CMK (cell line): ENCODE measurements around the gene GLIS1.

Experiments used
- DNase-seq: peaks from one replicate; pipeline ENCODE4 v3.0.0-alpha.2; 2010; ENCODE audit warnings: low read depth

The GLIS1 gene

DNA sequence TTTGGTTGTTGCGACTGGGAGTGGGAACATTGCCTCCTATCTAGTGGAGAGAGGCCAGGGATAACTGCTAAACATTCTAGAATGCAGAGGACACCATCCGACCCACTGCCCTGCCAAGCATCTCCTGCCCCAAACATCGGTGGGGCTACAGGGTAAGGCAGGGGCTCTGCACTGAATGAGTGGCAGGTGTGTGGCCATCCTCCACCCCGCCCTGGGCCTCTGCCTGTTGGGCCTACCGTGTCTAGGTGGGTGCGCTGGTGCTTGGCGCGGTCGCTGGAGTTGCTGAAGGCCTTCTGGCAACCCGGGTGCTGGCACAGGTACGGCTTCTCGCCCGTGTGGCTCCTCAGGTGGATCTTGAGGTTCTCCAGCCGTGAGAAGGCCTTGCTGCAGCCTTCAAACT, 209.4 kb downstream of the GLIS1 start:
- DNase-seq = no peak

DNA sequence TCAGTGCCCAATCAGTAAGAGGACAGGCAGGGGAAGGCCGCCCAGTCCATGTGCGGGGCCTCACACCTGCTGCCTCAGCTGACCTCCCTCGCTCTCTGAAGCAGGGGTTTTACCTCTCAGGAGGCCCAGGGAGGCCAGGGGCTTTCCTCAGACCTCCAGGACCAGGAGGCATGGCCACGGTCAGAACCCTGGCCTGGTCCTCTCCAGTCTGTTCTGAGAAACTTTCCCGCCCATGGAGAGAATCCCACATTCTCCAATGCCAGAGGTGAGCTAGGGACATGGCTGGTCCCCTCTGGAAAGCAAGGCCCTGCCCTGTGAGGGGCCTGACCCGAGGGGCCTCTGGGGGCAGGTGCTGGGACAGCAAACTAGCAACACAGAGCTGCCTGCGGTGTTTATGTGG, 211.6 kb downstream of the GLIS1 start:
- no peak for DNase-seq

DNA sequence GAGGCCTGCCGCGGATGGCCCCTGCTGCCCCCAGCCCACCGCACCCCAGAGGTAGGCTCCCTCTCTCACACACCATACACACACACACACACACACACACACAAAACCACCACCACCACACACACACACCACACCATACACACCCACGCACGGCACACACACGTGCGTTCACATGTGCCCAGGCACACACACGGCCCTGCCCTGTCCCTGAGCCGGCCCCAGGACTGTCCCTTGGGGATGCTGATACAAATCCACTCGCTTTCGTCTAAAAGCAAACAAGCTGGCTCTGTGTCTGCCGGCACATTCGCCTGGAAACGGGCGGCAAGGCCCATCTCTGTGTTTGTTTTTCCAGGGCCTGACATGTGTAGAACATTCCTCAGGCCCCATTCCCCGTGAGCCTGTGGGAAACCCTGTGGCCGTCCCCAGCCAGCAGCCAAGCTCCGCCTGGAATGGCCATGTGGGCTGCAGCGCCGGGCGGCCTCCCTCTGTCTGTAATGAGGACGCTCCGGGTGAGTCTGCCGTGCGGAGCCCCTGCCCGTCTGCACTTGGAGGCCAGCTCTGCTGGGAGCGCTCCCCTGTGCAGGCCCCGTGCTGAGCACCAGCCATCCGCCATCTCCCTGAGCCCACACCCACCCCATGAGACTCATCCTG, 212.4 kb downstream of the GLIS1 start:
- DNase-seq = no peak

DNA sequence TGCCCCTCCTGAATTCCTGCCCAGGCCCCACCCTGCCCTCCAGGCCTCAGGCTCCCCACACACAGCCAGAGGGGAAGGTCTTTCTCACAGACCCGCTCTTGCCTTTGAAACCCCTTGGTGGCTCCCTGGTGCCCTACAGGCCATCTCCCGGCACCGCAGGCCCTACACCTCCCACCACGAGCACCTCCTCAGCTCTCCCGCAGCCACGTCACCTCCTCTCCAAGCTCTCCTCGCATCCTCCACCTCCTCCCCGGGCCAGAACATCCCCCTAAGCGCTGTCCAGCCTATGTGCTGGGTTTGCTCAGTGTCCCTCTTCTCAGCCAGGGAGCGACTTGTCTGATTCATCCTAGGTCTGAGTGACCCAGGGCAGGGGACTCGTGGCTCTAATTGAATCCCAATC, 213.4 kb downstream of the GLIS1 start:
- DNase-seq = no peak

DNA sequence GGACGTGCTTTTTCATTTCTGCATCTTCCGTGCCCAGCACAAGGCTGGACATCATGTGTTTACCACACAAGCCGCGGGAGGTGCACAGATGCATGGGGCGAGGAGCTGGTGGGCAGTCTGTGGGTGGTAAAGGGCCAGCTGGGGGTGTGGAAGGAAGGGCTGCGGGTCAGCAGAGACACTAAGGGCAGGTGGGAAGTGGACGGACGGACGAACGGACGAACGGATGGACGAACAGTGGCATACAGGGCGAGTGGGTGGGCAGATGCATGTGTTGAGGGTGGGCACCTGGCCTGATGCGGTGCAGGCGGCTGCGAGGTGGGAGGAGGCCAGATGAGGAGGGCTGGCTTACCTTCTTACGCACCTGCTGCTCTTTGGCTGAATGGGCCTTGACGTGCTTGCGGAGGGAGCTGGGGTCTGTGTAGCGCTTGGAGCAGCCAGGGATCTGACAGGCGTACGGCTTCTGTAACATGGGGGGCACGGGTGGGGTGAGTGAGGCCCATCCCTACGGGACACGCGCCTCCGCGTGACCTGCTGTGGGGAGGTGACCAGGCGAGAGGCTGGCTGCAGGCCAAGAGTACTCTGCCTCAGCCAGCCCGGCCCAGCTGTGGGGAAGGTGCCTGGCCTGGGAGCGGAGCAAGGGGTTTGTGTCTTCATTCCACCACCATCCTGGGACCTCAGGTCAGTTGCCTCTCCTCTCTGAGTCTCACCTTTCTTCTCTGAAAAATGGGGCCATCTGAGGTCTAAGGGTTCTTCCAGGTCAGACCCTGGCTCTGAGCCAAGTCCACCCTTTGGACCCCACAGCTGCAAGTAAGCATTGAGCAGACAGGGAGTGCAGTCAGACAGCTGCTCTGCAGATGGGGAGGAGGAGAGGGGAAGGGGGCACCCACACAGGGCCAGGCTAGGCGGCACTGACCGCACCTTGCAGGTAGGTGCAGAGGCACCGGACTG, 214.3 kb downstream of the GLIS1 start:
- no peak for DNase-seq

DNA sequence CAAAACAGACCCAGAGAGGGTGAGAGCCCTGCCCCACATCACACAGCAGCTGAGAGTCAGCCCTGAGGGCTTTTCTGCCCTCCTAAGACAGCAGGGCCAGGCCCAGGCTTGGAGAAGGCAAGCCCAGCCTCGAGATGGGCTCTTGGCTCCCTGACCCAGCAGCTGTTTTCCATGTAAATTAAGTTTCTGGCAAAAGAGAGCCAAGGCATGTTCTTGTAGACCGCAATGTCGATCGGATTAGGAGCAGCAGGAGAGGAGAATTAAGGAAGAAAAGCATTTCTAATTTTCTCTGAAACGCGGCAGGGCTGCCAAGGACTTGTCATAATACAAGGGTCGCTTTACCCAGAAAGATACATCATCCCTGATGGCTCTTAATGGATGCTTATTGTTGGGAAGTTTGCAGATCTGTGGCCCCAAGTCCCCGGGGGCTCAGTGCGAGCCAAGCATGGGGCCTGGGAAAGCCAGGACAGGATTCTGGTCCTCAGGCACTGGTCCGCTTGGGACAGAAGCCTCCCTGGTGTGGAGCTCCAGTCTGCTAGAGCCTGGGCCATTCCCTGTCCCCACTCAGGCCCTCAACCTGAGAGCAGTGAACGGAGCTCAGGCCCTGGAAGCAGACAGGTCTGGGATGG, 216.9 kb downstream of the GLIS1 start:
- no peak for DNase-seq

DNA sequence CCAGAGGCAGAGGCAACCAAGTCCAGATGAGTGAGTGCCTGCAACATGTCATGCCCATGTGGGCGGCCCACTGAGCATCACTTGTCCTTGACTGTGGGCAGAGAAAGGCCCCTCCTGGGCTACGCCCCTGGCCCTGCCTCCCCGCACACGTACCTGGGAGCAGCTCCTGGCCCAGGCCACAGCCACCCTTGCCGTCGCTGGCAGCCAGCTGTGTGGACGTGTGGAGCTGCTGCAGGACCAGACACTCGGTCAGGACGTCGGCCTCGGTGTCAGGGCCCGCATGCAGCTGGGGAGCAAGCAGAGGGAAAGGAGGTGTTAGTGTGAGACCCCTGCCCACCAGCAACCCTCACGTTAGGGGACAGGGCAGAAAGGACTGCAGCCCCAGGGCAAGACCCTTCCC, 218.5 kb downstream of the GLIS1 start:
- no peak for DNase-seq

DNA sequence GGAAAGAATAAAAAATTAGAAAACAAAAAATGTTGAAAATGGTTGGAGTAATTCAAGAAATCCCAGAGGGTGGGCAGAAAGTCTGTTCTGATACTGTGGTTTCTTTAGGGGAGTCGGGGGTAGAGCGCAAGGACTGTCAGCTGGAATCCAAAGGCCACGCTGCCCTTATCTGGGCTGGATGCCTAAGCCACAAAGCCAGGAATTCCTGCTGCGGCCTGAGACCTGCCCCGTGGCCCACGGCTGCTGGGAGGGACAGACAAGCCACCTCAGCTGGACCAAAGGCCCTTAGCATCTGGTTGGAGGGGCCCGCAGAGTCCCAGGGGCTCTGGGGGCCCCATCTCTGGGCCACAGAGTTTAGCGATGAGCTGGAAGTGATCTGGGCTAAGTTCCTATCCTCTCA, 219.5 kb downstream of the GLIS1 start:
- no peak for DNase-seq

DNA sequence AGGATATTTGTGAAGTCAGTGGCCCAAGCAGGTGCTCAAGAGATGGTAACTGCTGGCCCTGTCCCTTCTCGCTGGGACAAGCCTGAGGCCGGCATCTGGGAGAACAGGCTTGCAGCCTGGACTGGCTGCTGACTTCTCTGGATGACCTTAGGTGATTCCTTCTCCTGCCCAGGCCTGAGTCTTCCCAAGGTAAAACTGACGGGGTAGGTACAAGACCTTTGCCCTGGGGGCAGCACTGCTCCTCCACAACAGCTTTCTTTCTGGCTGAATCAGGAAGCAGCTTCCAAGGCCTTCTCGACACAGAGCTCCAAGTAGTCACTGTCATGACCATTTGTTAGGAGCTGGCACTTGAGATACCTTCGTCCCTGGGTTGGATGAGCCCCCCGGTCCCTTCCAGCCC, 220.2 kb downstream of the GLIS1 start:
- DNase-seq = no peak

DNA sequence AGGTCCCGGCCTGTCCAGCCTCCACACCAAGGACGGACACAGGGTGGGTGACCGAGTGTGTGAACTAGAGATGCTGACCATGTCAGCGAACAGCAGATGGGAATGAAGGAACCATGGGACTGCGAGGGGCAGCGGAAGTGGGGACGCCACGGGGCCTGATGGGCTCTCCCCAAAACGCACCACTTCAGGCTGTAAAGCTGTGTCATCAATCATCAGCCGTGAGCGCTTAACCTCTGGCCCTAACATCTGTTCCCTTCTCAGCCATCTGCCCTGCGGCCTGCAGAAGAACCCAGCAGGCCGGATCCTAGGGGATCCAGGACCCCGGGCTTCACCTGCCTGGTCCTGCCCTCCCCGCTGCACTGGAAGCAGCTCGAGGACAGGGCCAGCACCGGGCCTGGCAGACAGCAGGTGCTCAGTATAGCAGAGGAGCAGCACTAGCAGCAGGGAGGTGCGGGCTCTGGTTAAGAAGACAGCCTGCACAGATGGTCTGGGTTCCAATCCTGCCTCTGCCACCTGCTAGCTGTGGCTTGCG, 221.1 kb downstream of the GLIS1 start:
- DNase-seq = no peak

DNA sequence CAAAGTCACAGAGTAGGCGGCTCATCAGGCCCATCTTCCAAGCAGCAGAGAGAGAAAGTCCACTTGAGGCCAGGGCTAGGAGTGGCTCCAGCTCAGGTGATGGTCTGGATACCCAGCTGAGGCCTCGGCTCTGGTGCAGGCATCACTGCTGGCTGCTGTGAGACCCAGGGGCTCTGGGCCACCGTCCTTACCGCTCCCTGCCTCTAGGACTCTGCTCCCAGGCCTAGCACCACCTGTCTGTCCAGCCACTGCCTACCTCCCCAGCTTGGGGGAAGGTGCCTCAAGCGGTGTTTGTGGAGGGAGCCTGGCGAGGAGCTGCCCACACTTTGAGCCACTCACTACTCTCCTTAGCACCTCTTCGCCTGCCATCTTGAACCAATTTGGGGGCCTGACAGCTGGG, 221.9 kb downstream of the GLIS1 start:
- no peak for DNase-seq

DNA sequence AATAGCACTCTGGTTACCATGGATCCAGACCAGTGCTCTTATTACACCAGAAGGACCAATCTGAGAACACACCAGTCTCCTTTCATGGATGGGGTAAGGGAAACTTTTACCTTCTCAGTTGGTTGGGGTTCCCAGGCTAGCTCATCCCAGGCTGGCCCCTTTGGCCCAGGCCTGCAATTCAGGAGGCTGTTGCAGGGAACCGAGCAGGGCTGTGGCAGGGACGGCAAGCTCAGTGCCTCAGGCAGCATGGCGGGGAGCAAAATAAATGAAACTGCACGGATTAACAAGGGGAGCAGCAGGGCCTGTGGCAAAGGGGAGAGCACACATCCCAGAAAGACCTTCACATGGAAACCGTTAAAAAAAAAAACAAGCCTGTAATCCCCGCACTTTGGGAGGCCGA, 222.8 kb downstream of the GLIS1 start:
- DNase-seq = no peak

DNA sequence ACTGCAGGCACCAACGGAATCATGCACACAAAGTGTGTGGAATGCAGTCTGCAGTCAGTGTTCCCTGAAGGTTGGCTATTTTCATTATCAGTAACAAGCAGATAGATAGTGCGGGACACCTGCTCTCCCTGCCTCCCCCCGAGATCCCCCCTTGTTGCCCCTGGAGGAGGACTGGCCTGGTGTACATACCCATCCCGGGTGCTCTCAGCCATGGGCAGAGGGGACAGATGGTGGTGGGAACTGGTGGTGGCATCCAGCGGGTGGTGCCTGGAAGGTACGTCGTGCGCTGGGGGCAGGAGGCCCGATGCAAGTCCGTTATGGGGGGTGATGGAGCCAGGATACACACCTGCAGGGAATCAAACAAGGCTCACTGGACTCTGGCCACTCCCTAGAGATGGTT, 224.5 kb downstream of the GLIS1 start:
- DNase-seq = no peak

DNA sequence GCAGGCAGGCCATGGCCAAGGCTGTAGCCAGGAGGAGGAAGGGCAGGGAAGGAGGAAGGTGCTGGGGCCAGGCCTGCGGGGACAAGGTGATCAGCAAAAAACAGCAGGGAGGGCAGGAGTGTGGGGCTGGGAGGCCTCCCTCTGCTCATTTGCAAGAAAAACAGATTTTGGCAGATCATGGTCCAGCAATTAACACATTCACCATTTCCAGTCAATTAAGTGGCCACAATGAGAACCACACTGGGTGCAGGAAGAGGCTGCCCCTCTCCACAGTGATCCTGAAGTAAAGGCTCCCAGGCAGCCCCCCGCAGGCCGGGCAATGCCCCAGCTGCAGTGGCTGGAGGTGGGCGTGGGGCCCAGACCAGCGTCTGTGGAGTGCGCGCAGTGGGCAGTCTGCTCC, 225.1 kb downstream of the GLIS1 start:
- DNase-seq = no peak

DNA sequence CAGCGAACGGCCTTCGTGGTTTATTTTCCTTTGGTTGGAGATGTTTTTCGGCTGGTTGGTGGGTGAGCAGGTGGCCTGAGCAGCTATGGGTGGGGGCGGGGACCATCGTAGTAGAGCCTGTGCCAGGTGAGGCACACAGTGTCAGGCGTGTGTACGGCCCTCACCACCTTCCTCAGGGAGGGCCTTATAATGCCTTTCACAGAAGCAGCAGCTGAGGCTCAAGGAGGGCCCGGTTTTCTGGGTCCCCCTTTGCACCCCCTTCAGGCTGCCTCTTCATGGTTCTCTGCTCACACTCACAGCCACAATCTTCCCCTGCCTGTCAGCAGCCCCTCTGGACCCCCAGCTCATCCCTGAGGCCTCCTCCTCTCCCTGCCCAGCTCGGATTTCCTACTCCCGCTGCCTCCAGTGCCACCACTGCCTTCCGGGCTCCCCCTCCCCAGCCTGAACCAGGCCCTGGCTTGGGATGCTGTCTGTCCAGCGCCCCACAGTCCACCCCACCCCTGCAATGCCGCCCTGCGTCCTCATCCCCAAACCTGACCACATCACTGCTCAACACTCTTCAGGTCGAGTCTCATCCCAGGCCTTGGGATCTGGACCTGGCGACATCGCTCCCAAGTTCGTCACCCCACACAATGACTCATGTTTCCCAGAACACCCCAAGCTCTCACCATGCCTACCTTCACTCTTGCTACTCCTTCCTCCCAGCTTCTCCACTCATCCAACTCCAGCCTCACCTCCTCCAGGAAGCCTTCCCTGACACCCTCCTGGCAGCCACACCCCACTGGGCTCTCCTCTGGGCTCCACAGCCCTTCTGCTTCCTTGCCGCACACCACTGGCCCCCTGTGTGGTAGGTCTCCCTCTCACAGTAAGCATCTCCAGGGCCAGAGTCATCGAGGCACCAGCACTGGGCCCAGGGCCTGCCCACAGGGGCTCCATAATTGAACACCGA, 225.9 kb downstream of the GLIS1 start:
- no peak for DNase-seq

DNA sequence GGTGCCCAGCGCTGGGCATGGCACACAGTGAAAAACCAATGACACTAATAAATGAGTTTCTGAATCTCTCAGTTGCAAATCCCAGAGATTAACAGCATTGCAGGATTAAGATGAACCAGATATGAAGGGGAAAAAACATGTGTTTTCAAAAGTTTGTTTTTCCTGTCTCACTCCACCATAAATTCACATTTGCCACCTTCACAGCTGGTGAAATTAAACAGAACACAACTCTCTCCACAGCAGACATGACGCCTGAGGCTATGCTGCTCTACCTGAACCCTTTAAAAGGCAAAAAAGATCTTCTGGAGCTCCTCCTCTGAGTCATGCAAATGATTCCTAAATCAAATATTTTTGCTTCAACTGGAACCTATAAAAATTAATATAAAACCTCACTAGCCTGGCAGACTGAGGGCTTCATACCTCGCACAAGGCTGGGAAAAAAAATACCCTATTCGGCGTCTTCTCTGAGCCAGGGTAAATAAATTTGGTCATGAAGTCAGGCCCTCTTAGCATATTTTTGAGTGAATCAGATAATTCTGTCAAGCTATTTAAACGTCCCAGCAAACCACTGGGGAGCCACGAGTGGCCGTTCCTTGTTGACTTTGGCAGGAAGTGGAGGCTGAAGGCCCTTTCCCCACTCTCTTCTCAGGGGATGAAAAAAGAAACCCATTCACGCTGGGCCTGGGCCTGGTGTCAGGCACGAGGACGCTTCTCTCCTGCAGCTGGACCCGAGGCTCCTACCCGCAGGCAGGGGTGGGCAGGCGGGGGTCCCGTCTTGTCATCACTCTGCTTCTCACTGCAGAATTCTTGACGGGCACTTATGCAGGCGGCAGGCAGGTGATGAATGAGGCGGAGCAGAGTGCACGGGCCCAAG, 226.8 kb downstream of the GLIS1 start:
- no peak for DNase-seq

DNA sequence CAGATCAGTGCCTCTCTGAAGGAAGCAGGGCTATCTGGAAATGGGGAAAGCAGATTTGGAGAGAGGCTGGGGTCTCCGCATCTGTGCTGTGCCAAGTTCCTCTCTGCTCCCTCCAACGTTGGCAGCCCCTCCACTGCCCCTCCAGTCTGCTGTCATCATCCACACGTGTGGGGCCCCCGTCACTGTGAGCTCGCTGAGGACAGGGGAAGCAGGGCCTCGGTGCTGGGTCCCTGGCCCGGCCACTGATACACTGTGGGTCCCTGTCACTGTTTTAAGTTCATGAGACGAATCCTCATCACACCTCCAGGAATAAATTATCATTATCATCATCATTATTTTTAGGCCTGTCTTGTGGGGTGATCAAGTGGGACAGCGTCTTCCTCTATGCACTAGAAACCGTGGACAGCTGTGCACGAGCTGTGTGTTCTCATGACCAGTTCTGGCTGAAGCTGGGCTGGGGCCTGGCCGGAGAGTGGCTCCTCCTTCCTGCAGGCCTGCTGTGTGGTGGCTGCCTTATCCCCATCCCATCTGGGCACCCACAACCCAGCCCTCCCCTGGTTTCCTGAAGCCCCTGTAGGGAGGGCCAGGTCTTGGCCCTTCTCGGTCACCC, 227.5 kb downstream of the GLIS1 start:
- no peak for DNase-seq

DNA sequence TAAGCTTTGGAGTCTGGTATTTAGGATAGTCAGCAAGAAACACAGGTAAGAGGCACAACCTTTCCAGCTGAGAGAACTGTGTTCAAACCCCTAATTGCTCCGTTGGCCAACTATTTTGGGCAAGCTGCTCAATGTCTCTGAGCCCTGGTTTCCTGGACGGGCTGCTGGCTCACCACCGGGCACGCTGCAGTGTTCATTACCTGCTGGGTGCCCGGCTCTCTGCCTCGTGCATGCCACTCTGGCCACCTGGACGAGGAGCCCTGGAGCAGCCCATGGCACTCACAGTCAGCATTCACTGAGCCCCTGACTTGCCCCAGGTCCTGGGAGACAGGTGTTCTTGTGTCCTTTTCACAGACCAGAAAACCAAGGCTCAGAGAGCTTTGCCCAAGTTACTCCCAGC, 228.7 kb downstream of the GLIS1 start:
- no peak for DNase-seq

DNA sequence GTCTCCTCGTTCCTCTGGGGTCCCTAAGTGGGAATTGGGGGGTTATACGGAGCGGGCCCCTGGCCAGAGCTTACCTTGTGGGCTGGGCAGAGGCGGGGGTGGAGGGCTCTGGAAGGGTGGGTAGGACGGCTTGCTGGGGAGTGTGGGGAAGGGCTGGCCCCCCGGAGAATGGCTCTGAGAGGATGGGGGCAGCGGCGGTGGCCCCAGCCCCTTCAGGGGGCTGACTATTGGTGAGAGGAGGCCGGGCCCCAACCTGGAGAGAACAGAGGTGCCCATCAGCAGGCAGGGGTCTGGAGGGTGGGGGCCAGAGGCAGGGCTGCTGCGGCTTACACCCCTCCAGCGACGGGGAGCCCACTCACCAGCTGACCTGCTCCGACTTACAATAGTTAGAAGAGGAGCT, 229.2 kb downstream of the GLIS1 start:
- DNase-seq = no peak

DNA sequence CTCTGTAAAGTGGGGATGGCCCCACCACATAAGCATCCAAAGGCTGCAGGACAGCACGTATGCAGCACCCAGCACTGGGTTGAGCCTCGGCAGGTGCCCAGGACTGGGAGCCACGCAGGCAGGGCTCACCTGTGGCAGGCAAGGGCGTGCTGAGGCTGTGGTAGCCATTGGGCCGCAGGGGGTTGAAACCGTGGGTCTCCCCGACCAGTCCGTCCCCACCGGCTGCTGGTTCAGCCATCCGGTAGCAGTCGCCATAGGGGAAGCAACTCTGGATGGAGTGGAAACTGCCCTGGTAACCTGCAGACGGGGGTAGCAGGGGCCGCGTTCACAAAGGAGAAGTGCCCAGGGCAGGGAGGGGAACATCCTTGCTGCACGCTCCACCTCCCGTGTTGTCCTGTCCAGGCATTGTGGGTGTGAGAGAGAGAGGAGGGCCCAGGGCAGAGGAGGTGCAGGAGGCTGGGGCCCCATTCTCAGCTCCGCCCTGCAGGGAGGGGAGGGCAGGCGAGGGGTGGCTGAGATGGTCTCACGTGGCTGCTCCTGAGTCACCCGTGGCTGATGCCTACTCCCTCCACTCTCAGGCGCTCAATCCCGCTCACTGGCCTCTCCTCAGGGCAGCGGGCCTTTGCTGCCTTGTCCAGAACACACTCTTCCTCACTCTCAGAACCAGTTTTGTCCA, 229.8 kb downstream of the GLIS1 start:
- no peak for DNase-seq
